Heart right ventricle (tissue), 16 donors: Measurements from ENCODE around the gene MACROD2. TPM values are rescaled to one million over a fixed set of nuclear protein-coding genes. Genes with fewer than 3 reads are reported as not detected.

Experiments used
- ATAC-seq, 8 donors: fragments of 200-7000 bp; cut with Tn5 transposase; one replicate each; pipeline ENCODE4 v1.9.1; 2020; ENCODE audit warnings: mild to moderate bottlenecking in 8 of 8, moderate library complexity in 8 of 8, moderate number of reproducible peaks in 1 of 8
- DNase-seq, 2 donors: peaks; one replicate each; pipeline ENCODE4 v3.0.0-alpha.2; 2020
- H3K27ac ChIP-seq, 10 donors: fragments of 200-600 bp; sonication (generic) in 2 of 10; one replicate each; pipeline versions ENCODE4 v1.5.0 to v1.8.0; 2020 to 2022; ENCODE audit warnings: mild to moderate bottlenecking in 3 of 10
- H3K27me3 ChIP-seq, 7 donors: fragments of 200-600 bp; one replicate each; pipeline ENCODE4 v1.8.0; 2021 to 2022; ENCODE audit warnings: mild to moderate bottlenecking in 2 of 7
- H3K36me3 ChIP-seq, 9 donors: fragments of 200-600 bp; sonication (generic) in 1 of 9; one replicate each; pipeline versions ENCODE4 v1.5.0 to v1.8.0; 2020 to 2022; ENCODE audit warnings: mild to moderate bottlenecking in 2 of 9
- H3K4me1 ChIP-seq, 9 donors: fragments of 200-600 bp; sonication (generic) in 1 of 9; one replicate each; pipeline versions ENCODE4 v1.5.0 to v1.8.0; 2020 to 2022; ENCODE audit warnings: mild to moderate bottlenecking in 4 of 9
- H3K4me3 ChIP-seq, 10 donors: fragments of 200-600 bp; sonication (generic) in 2 of 10; one replicate each; pipeline versions ENCODE4 v1.5.0 to v1.8.0; 2020 to 2022; ENCODE audit warnings: mild to moderate bottlenecking in 7 of 10, moderate library complexity in 2 of 10
- H3K9me3 ChIP-seq, 11 donors: fragments of 200-600 bp in 10 of 11; sonication (generic) in 2 of 11; one replicate each; pipeline versions ENCODE4 v1.5.0 to v1.8.0; 2013 to 2022; ENCODE audit warnings: mild to moderate bottlenecking in 2 of 11, control low read depth in 1 of 11, moderate library complexity in 1 of 11
- WGBS, 2 donors: extraction: QIAGEN DNeasy Blood & Tissue Kit; methylation state at CpG; one replicate each; pipeline ENCODE4 v1.1.7; 2013; ENCODE audit warnings: inconsistent platforms in 1 of 2; 5-methylcytosine and 5-hydroxymethylcytosine counted together
- intact Hi-C, 10 donors: fragments of 100-400 bp; cut with DNase I; formaldehyde crosslinking; loops; one replicate each; pipeline versions ENCODE4 v1.11.1 to v1.14.2; 2022
- polyA plus RNA-seq, 2 donors: library from polyadenylated mRNA; stranded (reverse); fragments of 200-250 nt; gene quantifications; one replicate each; pipeline ENCODE4 v1.2.3, GENCODE V29; 2013
- total RNA-seq, 10 donors: library from RNA; stranded (reverse); fragmentation: NEBNext Ultra II Directional in 3 of 10; extraction: Animal tissue kit (Norgen Biotek cat#: 25700) in 3 of 10; gene quantifications; one replicate each; pipeline versions ENCODE4 v1.2.1 to v1.2.4, GENCODE V29; 2021 to 2023
- TF ChIP-seq, protein P1 (sequence below), 9 donors: fragments of 200-600 bp; sonication (generic) in 2 of 9; IDR thresholded peaks; one replicate each; pipeline versions ENCODE4 v1.5.0 to v1.8.0; 2021 to 2022; ENCODE audit warnings: antibody characterized with exemption in 9 of 9, mild to moderate bottlenecking in 5 of 9, moderate library complexity in 1 of 9
- donor health status: Arrhythmogenic right ventricular cardiomyopathy.
- donor health status: ischemic (EF 13 %, LVEDD 7.1; RV severe dilation, severe dysfunction).
- donor health status: healthy with polysubstance abuse.
- donor health status: DM: no; HTN: yes; CAD: no.
- donor health status: DM: no; HTN: no; CAD: no.
- donor health status: ischemic (EF 25% LVEDD 6.9; RV normal size, moderate dysfunction).
- donor health status: ischemic (EF 25% LVEDD 5.7; RV mildly dilated, moderate dysfunction).
- donor health status: healthy.
- donor health status: DM: yes; HTN: yes; CAD: no.
- donor health status: Ischemic cardiomyopathy.
- donor health status: ischemic (EF 35%, LVEDD 5.7; RV mildly dilated, moderate dysfunction).
- donor health status: nonischemic (EF 11% LVEDD 7.7; RV severe dilation, severe dysfunction).
- donor health status: DM: yes; HTN: yes; CAD: no.
- donor health status: PGD.
- donor health status: ischemic (EF 29% LVEDD 5.4; RV normal size, mild dysfunction).
- donor health status: nonischemic (EF 23%, LVEDD 6.1; RV moderate dilation, normal function).

Gene MACROD2
- total and polyA plus RNA-seq, 12 donors, result 0.28 to 6.4 (median 4.1) TPM

DNA sequence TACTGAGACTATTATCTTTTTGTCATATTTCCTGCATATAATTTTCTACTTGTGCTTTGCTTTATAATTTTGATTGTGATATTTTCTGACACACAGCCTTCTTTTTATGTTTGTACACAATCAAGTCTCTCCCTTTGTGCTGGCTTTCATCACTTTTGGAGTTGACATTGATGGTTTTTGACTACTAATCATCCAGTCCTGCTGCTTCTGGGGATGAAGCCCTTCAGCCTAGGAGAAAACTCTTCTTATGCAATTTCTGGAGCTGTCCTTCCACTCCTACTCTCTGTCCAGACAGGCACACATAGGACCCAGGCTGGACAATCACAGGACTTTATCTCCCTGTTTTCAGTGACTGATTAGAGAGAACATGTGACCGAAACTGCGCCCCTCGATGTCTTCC is 2063.0 kb downstream of the MACROD2 start:
- DNase-seq (no peak), ATAC-seq (no peak)
- intact Hi-C loops, result no loop called here
- H3K9me3 ChIP-seq, result no peaks in the 10 kb centered on the region
- no peaks in the 10 kb centered on the region for H3K36me3 ChIP-seq
- WGBS, 2 donors, result 82 to 89% methylated on average over 3 of the region's 3 CpGs
- H3K27me3 ChIP-seq, result no peaks in the 10 kb centered on the region
- no peaks in the 10 kb centered on the region for H3K4me1 ChIP-seq
- TF ChIP-seq, protein P1, sequence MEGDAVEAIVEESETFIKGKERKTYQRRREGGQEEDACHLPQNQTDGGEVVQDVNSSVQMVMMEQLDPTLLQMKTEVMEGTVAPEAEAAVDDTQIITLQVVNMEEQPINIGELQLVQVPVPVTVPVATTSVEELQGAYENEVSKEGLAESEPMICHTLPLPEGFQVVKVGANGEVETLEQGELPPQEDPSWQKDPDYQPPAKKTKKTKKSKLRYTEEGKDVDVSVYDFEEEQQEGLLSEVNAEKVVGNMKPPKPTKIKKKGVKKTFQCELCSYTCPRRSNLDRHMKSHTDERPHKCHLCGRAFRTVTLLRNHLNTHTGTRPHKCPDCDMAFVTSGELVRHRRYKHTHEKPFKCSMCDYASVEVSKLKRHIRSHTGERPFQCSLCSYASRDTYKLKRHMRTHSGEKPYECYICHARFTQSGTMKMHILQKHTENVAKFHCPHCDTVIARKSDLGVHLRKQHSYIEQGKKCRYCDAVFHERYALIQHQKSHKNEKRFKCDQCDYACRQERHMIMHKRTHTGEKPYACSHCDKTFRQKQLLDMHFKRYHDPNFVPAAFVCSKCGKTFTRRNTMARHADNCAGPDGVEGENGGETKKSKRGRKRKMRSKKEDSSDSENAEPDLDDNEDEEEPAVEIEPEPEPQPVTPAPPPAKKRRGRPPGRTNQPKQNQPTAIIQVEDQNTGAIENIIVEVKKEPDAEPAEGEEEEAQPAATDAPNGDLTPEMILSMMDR (IDR thresholded peaks at IDR 0.05), result no peak
- H3K27ac ChIP-seq, result no peak overlapping the region
- no peak overlapping the region for H3K4me3 ChIP-seq

DNA sequence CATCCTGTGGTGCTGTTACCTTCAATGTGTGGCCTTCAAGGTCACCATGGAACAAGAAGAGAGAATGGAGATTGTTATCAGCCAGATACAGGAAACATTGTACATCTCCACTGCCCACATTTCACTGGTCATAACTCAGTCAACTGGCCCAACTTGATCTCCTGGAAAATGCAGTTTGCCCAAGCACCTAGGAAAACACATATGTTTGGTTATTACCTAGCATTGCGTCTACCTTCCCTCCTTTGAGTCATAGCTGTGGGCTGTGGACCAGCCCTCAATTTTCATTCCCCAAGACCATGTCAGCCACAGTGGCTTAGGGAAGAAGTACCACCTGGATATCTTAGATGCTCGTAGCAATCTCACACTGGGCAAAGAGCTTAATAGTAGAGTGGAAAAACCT is 2064.5 kb downstream of the MACROD2 start:
- H3K9me3 ChIP-seq, result no peaks in the 10 kb centered on the region
- TF ChIP-seq, protein P1 (IDR thresholded peaks at IDR 0.05), result no peak
- peaks cover 0 to 7% (median 5%) of the 10 kb centered on the region in 9 donors for H3K4me1 ChIP-seq
- DNase-seq, result no peak
- H3K36me3 ChIP-seq, result no peaks in the 10 kb centered on the region
- H3K27ac ChIP-seq, result no peak overlapping the region
- no peak overlapping the region for H3K4me3 ChIP-seq
- H3K27me3 ChIP-seq, result no peaks in the 10 kb centered on the region
- intact Hi-C loops, result no loop called here
- WGBS, 2 donors, result 88 to 94% methylated on average over 2 of the region's 2 CpGs
- ATAC-seq, result no peak

- Histone ChIP-seq H3K27ac (no peak overlapping the region), H3K27me3 (no peaks in the 10 kb centered on the region), H3K36me3 (no peaks in the 10 kb centered on the region), H3K4me1 (peaks cover 0 to 15% (median 5%) of the 10 kb centered on the region in 9 donors), H3K4me3 (no peak overlapping the region), H3K9me3 (no peaks in the 10 kb centered on the region)
- no peak for ATAC-seq
- TF ChIP-seq, protein P1 (IDR thresholded peaks at IDR 0.05), result no peak
- 85 to 87% methylated on average over 7 of the region's 7 CpGs for WGBS, 2 donors
- DNase-seq, result no peak
- intact Hi-C loops, result no loop called here
These were observed 2066.0 kb downstream of the MACROD2 start for GRCh38 chr20:16061351-16061750.

DNA sequence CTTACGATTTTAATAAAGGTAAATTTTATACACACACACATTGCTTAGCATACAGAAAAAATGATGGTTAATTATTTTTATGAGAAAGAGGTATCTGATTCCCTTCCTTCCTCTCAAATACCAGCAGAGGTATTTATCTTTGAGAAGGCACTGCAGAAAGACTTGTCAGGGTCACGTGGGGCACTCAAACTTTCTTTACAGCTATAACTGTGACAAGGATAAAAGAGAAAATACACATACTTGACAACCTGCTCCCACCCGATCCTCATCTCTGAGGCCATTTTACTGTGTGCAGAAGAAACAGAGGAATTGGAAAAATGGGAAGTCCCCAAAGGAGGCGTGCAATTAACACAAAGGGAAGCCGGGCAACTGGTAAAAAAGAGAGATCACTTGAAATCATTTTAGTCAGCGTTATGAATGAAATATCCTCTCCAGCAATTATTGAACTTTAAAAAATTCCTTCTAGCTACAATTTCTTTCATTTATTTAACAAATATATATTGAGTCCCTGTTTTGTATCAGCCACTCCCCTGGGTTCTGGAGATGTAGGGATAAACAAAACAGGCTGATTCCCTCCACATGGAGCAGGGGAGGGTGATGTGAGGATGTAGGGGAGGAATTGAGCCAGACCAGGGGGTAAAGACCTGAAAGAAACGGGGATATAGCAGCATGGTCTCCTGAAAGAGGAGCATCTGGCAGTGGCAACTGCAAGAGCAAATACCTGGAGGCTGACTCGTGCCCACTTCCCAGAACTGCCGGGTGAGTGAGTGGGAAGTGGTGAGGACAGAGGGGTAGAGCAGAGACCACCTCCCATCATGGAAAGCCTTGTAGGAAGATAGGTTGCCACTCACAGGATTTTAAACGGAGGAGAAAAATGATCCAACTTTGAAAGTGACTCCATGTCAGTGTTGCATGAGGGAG is 2067.6 kb downstream of the MACROD2 start:
- no peak for ATAC-seq
- H3K9me3 ChIP-seq, result peaks cover 0 to 8% (median 0%) of the 10 kb centered on the region in 11 donors
- H3K27me3 ChIP-seq, result no peaks in the 10 kb centered on the region
- WGBS, 2 donors, result 82 to 84% methylated on average over 10 of the region's 10 CpGs
- H3K4me3 ChIP-seq, result no peak overlapping the region
- no peak overlapping the region for H3K27ac ChIP-seq
- TF ChIP-seq, protein P1 (IDR thresholded peaks at IDR 0.05), result no peak
- DNase-seq, result no peak
- intact Hi-C loops, result no loop called here
- H3K4me1 ChIP-seq, result peaks cover 0 to 15% (median 5%) of the 10 kb centered on the region in 9 donors
- no peaks in the 10 kb centered on the region for H3K36me3 ChIP-seq
